ENCODE data around the gene LDLRAD3. TPM values are rescaled to one million over a fixed set of nuclear protein-coding genes. Genes with fewer than 3 reads are reported as not detected.

The LDLRAD3 gene
- total RNA-seq, 1 donor from 2014 or later = 18.2 TPM

- Mint-ChIP-seq H3K9me3 (ENCODE audit: unreplicated experiment) (peaks cover 4% of the 10 kb centered on the region), H3K27ac (ENCODE audit: unreplicated experiment) (no peak overlapping the region), H3K4me3 (ENCODE audit: unreplicated experiment) (no peak overlapping the region), H3K4me1 (ENCODE audit: unreplicated experiment) (peaks cover 21% of the 10 kb centered on the region), H3K27me3 (ENCODE audit: unreplicated experiment) (no peaks in the 10 kb centered on the region), H3K36me3 (ENCODE audit: unreplicated experiment) (peaks cover 40% of the 10 kb centered on the region)
- TF ChIP-seq, protein P1, sequence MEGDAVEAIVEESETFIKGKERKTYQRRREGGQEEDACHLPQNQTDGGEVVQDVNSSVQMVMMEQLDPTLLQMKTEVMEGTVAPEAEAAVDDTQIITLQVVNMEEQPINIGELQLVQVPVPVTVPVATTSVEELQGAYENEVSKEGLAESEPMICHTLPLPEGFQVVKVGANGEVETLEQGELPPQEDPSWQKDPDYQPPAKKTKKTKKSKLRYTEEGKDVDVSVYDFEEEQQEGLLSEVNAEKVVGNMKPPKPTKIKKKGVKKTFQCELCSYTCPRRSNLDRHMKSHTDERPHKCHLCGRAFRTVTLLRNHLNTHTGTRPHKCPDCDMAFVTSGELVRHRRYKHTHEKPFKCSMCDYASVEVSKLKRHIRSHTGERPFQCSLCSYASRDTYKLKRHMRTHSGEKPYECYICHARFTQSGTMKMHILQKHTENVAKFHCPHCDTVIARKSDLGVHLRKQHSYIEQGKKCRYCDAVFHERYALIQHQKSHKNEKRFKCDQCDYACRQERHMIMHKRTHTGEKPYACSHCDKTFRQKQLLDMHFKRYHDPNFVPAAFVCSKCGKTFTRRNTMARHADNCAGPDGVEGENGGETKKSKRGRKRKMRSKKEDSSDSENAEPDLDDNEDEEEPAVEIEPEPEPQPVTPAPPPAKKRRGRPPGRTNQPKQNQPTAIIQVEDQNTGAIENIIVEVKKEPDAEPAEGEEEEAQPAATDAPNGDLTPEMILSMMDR (IDR thresholded peaks at IDR 0.05) = no peak
- no peak for DNase-seq (ENCODE audit: extremely low spot score, unreplicated experiment)
These were observed 153.4 kb downstream of the LDLRAD3 start for GRCh38 chr11:36097219-36097650.

- DNase-seq (ENCODE audit: extremely low spot score, unreplicated experiment) = no peak
- H3K9me3 Mint-ChIP-seq (ENCODE audit: unreplicated experiment) = peaks cover 4% of the 10 kb centered on the region
These were observed 154.2 kb downstream of the LDLRAD3 start for GRCh38 chr11:36098087-36098486.

GRCh38 chr11:36098853-36099375 lies 155.1 kb downstream of the LDLRAD3 start:
- no peak overlapping the region for H3K27ac Mint-ChIP-seq (ENCODE audit: unreplicated experiment)
- peaks cover 36% of the 10 kb centered on the region for H3K36me3 Mint-ChIP-seq (ENCODE audit: unreplicated experiment)
- TF ChIP-seq, protein P1 (IDR thresholded peaks at IDR 0.05) = no peak
- DNase-seq (ENCODE audit: extremely low spot score, unreplicated experiment) = no peak
- H3K4me3 Mint-ChIP-seq (ENCODE audit: unreplicated experiment) = no peak overlapping the region
- no peaks in the 10 kb centered on the region for H3K27me3 Mint-ChIP-seq (ENCODE audit: unreplicated experiment)
- no peaks in the 10 kb centered on the region for H3K9me3 Mint-ChIP-seq (ENCODE audit: unreplicated experiment)
- peaks cover 10% of the 10 kb centered on the region for H3K4me1 Mint-ChIP-seq (ENCODE audit: unreplicated experiment)

More at GRCh38 chr11:36098087-36098486, 154.2 kb downstream of the LDLRAD3 start:
- H3K4me3 Mint-ChIP-seq (ENCODE audit: unreplicated experiment) = no peak overlapping the region
- H3K4me1 Mint-ChIP-seq (ENCODE audit: unreplicated experiment) = peaks cover 13% of the 10 kb centered on the region
- peaks cover 40% of the 10 kb centered on the region for H3K36me3 Mint-ChIP-seq (ENCODE audit: unreplicated experiment)
- TF ChIP-seq, protein P1 (IDR thresholded peaks at IDR 0.05) = no peak
- no peak overlapping the region for H3K27ac Mint-ChIP-seq (ENCODE audit: unreplicated experiment)
- H3K27me3 Mint-ChIP-seq (ENCODE audit: unreplicated experiment) = no peaks in the 10 kb centered on the region

GRCh38 chr11:36101466-36101865 lies 157.6 kb downstream of the LDLRAD3 start:
- no peak for DNase-seq (ENCODE audit: extremely low spot score, unreplicated experiment)
- no peak overlapping the region for H3K4me3 Mint-ChIP-seq (ENCODE audit: unreplicated experiment)
- H3K36me3 Mint-ChIP-seq (ENCODE audit: unreplicated experiment) = peaks cover 30% of the 10 kb centered on the region
- TF ChIP-seq, protein P1 (IDR thresholded peaks at IDR 0.05) = no peak
- peaks cover 10% of the 10 kb centered on the region for H3K4me1 Mint-ChIP-seq (ENCODE audit: unreplicated experiment)
- H3K9me3 Mint-ChIP-seq (ENCODE audit: unreplicated experiment) = no peaks in the 10 kb centered on the region
- H3K27ac Mint-ChIP-seq (ENCODE audit: unreplicated experiment) = no peak overlapping the region
- no peaks in the 10 kb centered on the region for H3K27me3 Mint-ChIP-seq (ENCODE audit: unreplicated experiment)

- Mint-ChIP-seq H3K4me3 (ENCODE audit: unreplicated experiment) (no peak overlapping the region), H3K27ac (ENCODE audit: unreplicated experiment) (no peak overlapping the region), H3K27me3 (ENCODE audit: unreplicated experiment) (no peaks in the 10 kb centered on the region), H3K36me3 (ENCODE audit: unreplicated experiment) (peaks cover 24% of the 10 kb centered on the region), H3K4me1 (ENCODE audit: unreplicated experiment) (peaks cover 6% of the 10 kb centered on the region), H3K9me3 (ENCODE audit: unreplicated experiment) (no peaks in the 10 kb centered on the region)
- DNase-seq (ENCODE audit: extremely low spot score, unreplicated experiment) = no peak
- TF ChIP-seq, protein P1 (IDR thresholded peaks at IDR 0.05) = no peak
These were observed 159.0 kb downstream of the LDLRAD3 start for GRCh38 chr11:36102868-36103267.
